H9 (cell line): ENCODE results near the gene RORB. TPM values are rescaled to one million over a fixed set of nuclear protein-coding genes. Genes with fewer than 3 reads are reported as not detected.

Experiments used
- DNase-seq: peaks from one replicate; pipeline ENCODE4 v3.0.0-alpha.2; 2017
- H2AFZ ChIP-seq: one replicate; pipeline ENCODE4 v1.6.1; 2013; ENCODE audit warnings: mild to moderate bottlenecking, low read length, control low read depth, moderate library complexity
- H2AK5ac ChIP-seq: 2 replicates; pipeline ENCODE4 v1.6.1; 2013; ENCODE audit warnings: low read length, control low read depth, mixed read lengths; ENCODE audit not compliant: insufficient read length
- H2BK120ac ChIP-seq: one replicate; pipeline ENCODE4 v1.6.1; 2013; ENCODE audit warnings: low read depth, mild to moderate bottlenecking, low read length, control low read depth, inconsistent platforms; ENCODE audit not compliant: poor library complexity, severe bottlenecking
- H2BK12ac ChIP-seq: 2 replicates; pipeline ENCODE4 v1.6.1; 2013; ENCODE audit warnings: low read length, control low read depth, mixed read lengths, low read depth; ENCODE audit not compliant: insufficient read length
- H2BK15ac ChIP-seq: 2 replicates; pipeline ENCODE4 v1.6.1; 2013; ENCODE audit warnings: low read depth, low read length, control low read depth
- H2BK20ac ChIP-seq: one replicate; pipeline ENCODE4 v1.6.1; 2013; ENCODE audit warnings: low read depth, mild to moderate bottlenecking, low read length, control low read depth, inconsistent platforms; ENCODE audit not compliant: poor library complexity, severe bottlenecking
- H2BK5ac ChIP-seq: 2 replicates; pipeline ENCODE4 v1.6.1; 2013; ENCODE audit warnings: low read length, control low read depth, mixed read lengths; ENCODE audit not compliant: insufficient read length
- H3K14ac ChIP-seq: 2 replicates; pipeline ENCODE4 v1.6.1; 2013; ENCODE audit warnings: low read length, control low read depth; ENCODE audit not compliant: insufficient read depth
- H3K18ac ChIP-seq: 2 replicates; pipeline ENCODE4 v1.6.1; 2013; ENCODE audit warnings: low read depth, mild to moderate bottlenecking, mixed read lengths, low read length, control low read depth; ENCODE audit not compliant: insufficient read length
- H3K23ac ChIP-seq: 2 replicates; pipeline ENCODE4 v1.6.1; 2013; ENCODE audit warnings: low read length, control low read depth, mixed read lengths, low read depth; ENCODE audit not compliant: insufficient read length
- H3K23me2 ChIP-seq: 2 replicates; pipeline ENCODE4 v1.6.1; 2013; ENCODE audit warnings: low read depth, mild to moderate bottlenecking, mixed read lengths, low read length, control low read depth; ENCODE audit not compliant: insufficient read length, poor library complexity, severe bottlenecking
- H3K27ac ChIP-seq: 2 replicates; pipeline ENCODE4 v1.5.1; 2013; ENCODE audit warnings: low read length, control low read depth, mixed read lengths, low read depth; ENCODE audit not compliant: insufficient read length
- H3K27me3 ChIP-seq: 2 replicates; pipeline ENCODE4 v1.6.1; 2013; ENCODE audit warnings: low read length, control low read depth, inconsistent platforms; ENCODE audit not compliant: insufficient read depth
- H3K4ac ChIP-seq: 2 replicates; pipeline ENCODE4 v1.6.1; 2013; ENCODE audit warnings: low read depth, mild to moderate bottlenecking, control low read depth, inconsistent platforms, low read length, moderate library complexity
- H3K4me1 ChIP-seq: 2 replicates; pipeline ENCODE4 v1.6.1; 2013; ENCODE audit warnings: low read length, control low read depth, inconsistent platforms; ENCODE audit not compliant: insufficient read depth
- H3K4me2 ChIP-seq: 2 replicates; pipeline ENCODE4 v1.6.1; 2013; ENCODE audit warnings: low read length, control low read depth, mixed read lengths; ENCODE audit not compliant: insufficient read length, insufficient read depth
- H3K56ac ChIP-seq: 2 replicates; pipeline ENCODE4 v1.6.1; 2013; ENCODE audit warnings: low read depth, mild to moderate bottlenecking, mixed read lengths, low read length, control low read depth; ENCODE audit not compliant: insufficient read length
- H3K79me1 ChIP-seq: 2 replicates; pipeline ENCODE4 v1.6.1; 2013; ENCODE audit warnings: low read depth, mild to moderate bottlenecking, moderate library complexity, low read length, control low read depth, inconsistent platforms; ENCODE audit not compliant: insufficient read depth, poor library complexity, severe bottlenecking
- H3K79me2 ChIP-seq: 2 replicates; pipeline ENCODE4 v1.6.1; 2013; ENCODE audit warnings: low read length, control low read depth, inconsistent platforms; ENCODE audit not compliant: insufficient read depth
- H3K9ac ChIP-seq: 2 replicates; pipeline ENCODE4 v1.6.1; 2013; ENCODE audit warnings: low read length, control low read depth, mixed read lengths; ENCODE audit not compliant: insufficient read length; ENCODE audit errors: extremely low read depth
- H3K9me3 ChIP-seq: one replicate; pipeline ENCODE4 v1.6.1; 2013; ENCODE audit warnings: low read depth, low read length, inconsistent platforms; ENCODE audit not compliant: control insufficient read depth
- H3T11ph ChIP-seq: one replicate; pipeline ENCODE4 v1.6.1; 2013; ENCODE audit warnings: mild to moderate bottlenecking, low read length, control low read depth, inconsistent platforms
- H4K20me1 ChIP-seq: one replicate; pipeline ENCODE4 v1.6.1; 2013; ENCODE audit not compliant: control insufficient read depth, insufficient read length, insufficient read depth
- H4K5ac ChIP-seq: 2 replicates; pipeline ENCODE4 v1.6.1; 2013; ENCODE audit warnings: low read depth, mild to moderate bottlenecking, mixed read lengths, low read length, control low read depth; ENCODE audit not compliant: insufficient read length
- H4K8ac ChIP-seq: replicated peaks from 2 replicates; pipeline ENCODE4 v1.6.1; 2013; ENCODE audit warnings: low read length, control low read depth, mixed read lengths, low read depth; ENCODE audit not compliant: insufficient read length
- H4K91ac ChIP-seq: 2 replicates; pipeline ENCODE4 v1.6.1; 2013; ENCODE audit warnings: low read depth, mild to moderate bottlenecking, moderate library complexity, mixed read lengths, low read length, control low read depth; ENCODE audit not compliant: insufficient read length
- H3K27ac Mint-ChIP-seq, 3 experiments: 2 replicates in 2 of 3; 3 replicates in 1 of 3; pipeline ENCODE4 v1.8.0; 2020 to 2021; ENCODE audit warnings: mixed read lengths in 3 of 3, mild to moderate bottlenecking in 1 of 3, moderate library complexity in 1 of 3
- H3K27me3 Mint-ChIP-seq: 2 replicates; pipeline ENCODE4 v1.8.0; 2021; ENCODE audit warnings: low read depth, mild to moderate bottlenecking, moderate library complexity, mixed read lengths
- H3K36me3 Mint-ChIP-seq, 3 experiments: 2 replicates in 2 of 3; 3 replicates in 1 of 3; pipeline ENCODE4 v1.8.0; 2020 to 2021; ENCODE audit warnings: low read depth in 3 of 3, mixed read lengths in 3 of 3; ENCODE audit not compliant: insufficient read depth in 1 of 3
- H3K4me1 Mint-ChIP-seq, 2 experiments: 2 replicates each; pipeline ENCODE4 v1.8.0; 2020; ENCODE audit warnings: mixed read lengths in 2 of 2
- H3K4me3 Mint-ChIP-seq, 2 experiments: 2 replicates in 1 of 2; 3 replicates in 1 of 2; pipeline ENCODE4 v1.8.0; 2020 to 2021; ENCODE audit warnings: mild to moderate bottlenecking in 2 of 2, mixed read lengths in 2 of 2, moderate library complexity in 1 of 2
- H3K9me3 Mint-ChIP-seq, 2 experiments: 2 replicates in 1 of 2; 3 replicates in 1 of 2; pipeline ENCODE4 v1.8.0; 2020; ENCODE audit warnings: mild to moderate bottlenecking in 2 of 2, mixed read lengths in 2 of 2, moderate library complexity in 1 of 2
- WGBS: extraction: QIAGEN DNeasy Blood & Tissue Kit; methylation state at CpG from one replicate; pipeline ENCODE4 v1.1.7; 2013; ENCODE audit warnings: missing lambda C conversion rate, low lambda C conversion rate, mixed read lengths; ENCODE audit not compliant: insufficient read length; ENCODE audit errors: extremely low coverage; 5-methylcytosine and 5-hydroxymethylcytosine counted together
- total RNA-seq: library from RNA; stranded (reverse); gene quantifications from 2 replicates; pipeline ENCODE4 v1.2.1, GENCODE V29; 2021
- TF ChIP-seq, protein P1 (sequence below): fragments of 200-600 bp; sonication (generic); conservative IDR thresholded peaks from 3 replicates; pipeline ENCODE4 v1.8.0; 2021; ENCODE audit warnings: antibody characterized with exemption, mild to moderate bottlenecking

RORB gene
- total RNA-seq, 1 experiment from 2014 or later = 0.31 TPM

DNA sequence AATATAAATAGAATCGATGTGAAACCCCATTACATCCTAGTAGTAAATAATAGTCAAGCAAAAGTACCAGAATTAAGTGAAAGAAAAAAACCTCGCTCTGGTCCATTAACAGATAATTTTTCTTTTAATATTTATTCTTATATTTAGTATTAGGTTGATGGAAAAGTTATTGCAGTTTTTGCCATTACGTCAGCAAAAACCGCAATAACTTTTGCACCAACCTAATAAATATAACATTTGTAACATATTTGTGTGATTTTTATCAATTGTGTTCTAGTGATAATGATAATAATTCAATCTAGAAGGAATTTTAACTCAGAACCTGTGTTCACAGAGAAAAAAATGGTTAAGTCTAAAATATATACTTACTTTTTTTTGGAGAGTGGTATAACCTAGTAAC, 16.1 kb downstream of the RORB start:
- Histone ChIP-seq H2BK20ac (no peak overlapping the region), H2AK5ac (no peak overlapping the region), H4K8ac (no peak overlapping the region), H4K20me1 (no peaks in the 10 kb centered on the region), H4K91ac (no peak overlapping the region), H3K4me1 (no peaks in the 10 kb centered on the region), H3K9me3 (no peaks in the 10 kb centered on the region), H3K14ac (no peak overlapping the region), H3K4me2 (no peak overlapping the region), H2BK120ac (no peak overlapping the region), H3K27ac (no peak overlapping the region), H2BK15ac (no peak overlapping the region), H3K56ac (no peak overlapping the region), H3K4ac (no peak overlapping the region), H3T11ph (no peak overlapping the region), H2BK12ac (no peak overlapping the region), H3K9ac (no peak overlapping the region), H3K18ac (no peak overlapping the region), H3K23me2 (no peaks in the 10 kb centered on the region), H4K5ac (no peak overlapping the region), H3K27me3 (no peaks in the 10 kb centered on the region), H3K79me2 (no peaks in the 10 kb centered on the region), H2AFZ (no peak overlapping the region), H3K79me1 (no peaks in the 10 kb centered on the region), H3K23ac (no peak overlapping the region), H2BK5ac (no peak overlapping the region)
- WGBS = no CpG with 5 or more reads among the region's 4 CpGs
- H3K36me3 Mint-ChIP-seq = no peaks in the 10 kb centered on the region
- no peaks in the 10 kb centered on the region for H3K4me1 Mint-ChIP-seq
- no peaks in the 10 kb centered on the region for H3K27me3 Mint-ChIP-seq
- H3K27ac Mint-ChIP-seq = no peak overlapping the region
- no peak for DNase-seq
- H3K4me3 Mint-ChIP-seq = no peak overlapping the region
- no peaks in the 10 kb centered on the region for H3K9me3 Mint-ChIP-seq
- TF ChIP-seq, protein P1, sequence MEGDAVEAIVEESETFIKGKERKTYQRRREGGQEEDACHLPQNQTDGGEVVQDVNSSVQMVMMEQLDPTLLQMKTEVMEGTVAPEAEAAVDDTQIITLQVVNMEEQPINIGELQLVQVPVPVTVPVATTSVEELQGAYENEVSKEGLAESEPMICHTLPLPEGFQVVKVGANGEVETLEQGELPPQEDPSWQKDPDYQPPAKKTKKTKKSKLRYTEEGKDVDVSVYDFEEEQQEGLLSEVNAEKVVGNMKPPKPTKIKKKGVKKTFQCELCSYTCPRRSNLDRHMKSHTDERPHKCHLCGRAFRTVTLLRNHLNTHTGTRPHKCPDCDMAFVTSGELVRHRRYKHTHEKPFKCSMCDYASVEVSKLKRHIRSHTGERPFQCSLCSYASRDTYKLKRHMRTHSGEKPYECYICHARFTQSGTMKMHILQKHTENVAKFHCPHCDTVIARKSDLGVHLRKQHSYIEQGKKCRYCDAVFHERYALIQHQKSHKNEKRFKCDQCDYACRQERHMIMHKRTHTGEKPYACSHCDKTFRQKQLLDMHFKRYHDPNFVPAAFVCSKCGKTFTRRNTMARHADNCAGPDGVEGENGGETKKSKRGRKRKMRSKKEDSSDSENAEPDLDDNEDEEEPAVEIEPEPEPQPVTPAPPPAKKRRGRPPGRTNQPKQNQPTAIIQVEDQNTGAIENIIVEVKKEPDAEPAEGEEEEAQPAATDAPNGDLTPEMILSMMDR = no peak
